Frontal cortex (tissue), 4 donors: ENCODE measurements around the gene SPOCK1. TPM values are rescaled to one million over a fixed set of nuclear protein-coding genes. Genes with fewer than 3 reads are reported as not detected.

Experiments
- DNase-seq, 2 donors: peaks; one replicate each; pipeline ENCODE4 v3.0.0; 2012; ENCODE audit warnings: low spot score in 2 of 2
- FAIRE-seq: peaks from 2 replicates; lab custom pipeline; 2012; peaks lifted over from hg19 to GRCh38; lab: Jason Lieb, UNC
- total RNA-seq: library from RNA; depleted of rRNA; stranded (reverse); fragments of >200 nt; gene quantifications from one replicate; pipeline ENCODE4 v1.2.3, GENCODE V29; 2014
- donor health status: control.
- donor health status: control.
- donor health status: control.

Gene SPOCK1
- total RNA-seq, 1 donor from 2014 or later = 37.9 TPM

GRCh38 chr5:137148655-137149054 lies 350.5 kb downstream of the SPOCK1 start:
- DNase-seq (no peak), FAIRE-seq (no peak)

GRCh38 chr5:137148159-137148558 lies 351.0 kb downstream of the SPOCK1 start:
- FAIRE-seq (no peak), DNase-seq (no peak)

GRCh38 chr5:137147346-137147745 lies 351.8 kb downstream of the SPOCK1 start:
- DNase-seq = no peak
- no peak for FAIRE-seq

GRCh38 chr5:137146402-137146890 lies 352.7 kb downstream of the SPOCK1 start:
- DNase-seq (peak; percentile 14 to 53), FAIRE-seq (no peak)

GRCh38 chr5:137145721-137146120 lies 353.4 kb downstream of the SPOCK1 start:
- DNase-seq = no peak
- FAIRE-seq = no peak

- DNase-seq = no peak
- no peak for FAIRE-seq
These were observed 354.5 kb downstream of the SPOCK1 start for GRCh38 chr5:137144656-137145055.

GRCh38 chr5:137142764-137143605 lies 356.1 kb downstream of the SPOCK1 start:
- DNase-seq = no peak
- FAIRE-seq = no peak

GRCh38 chr5:137142346-137142745 lies 356.8 kb downstream of the SPOCK1 start:
- no peak for DNase-seq
- FAIRE-seq = no peak

- DNase-seq (no peak), FAIRE-seq (no peak)
These were observed 357.3 kb downstream of the SPOCK1 start for GRCh38 chr5:137141779-137142178.

- DNase-seq (no peak), FAIRE-seq (no peak)
These were observed 362.0 kb downstream of the SPOCK1 start for GRCh38 chr5:137136991-137137632.

- FAIRE-seq (no peak), DNase-seq (no peak)
These were observed 364.1 kb downstream of the SPOCK1 start for GRCh38 chr5:137134920-137135532.

- FAIRE-seq = no peak
- no peak for DNase-seq
These were observed 369.0 kb downstream of the SPOCK1 start for GRCh38 chr5:137129886-137130680.

- no peak for DNase-seq
- no peak for FAIRE-seq
These were observed 371.1 kb downstream of the SPOCK1 start for GRCh38 chr5:137128012-137128411.

GRCh38 chr5:137126829-137127228 lies 372.3 kb downstream of the SPOCK1 start:
- DNase-seq (no peak), FAIRE-seq (no peak)

GRCh38 chr5:137122558-137122957 lies 376.6 kb downstream of the SPOCK1 start:
- no peak for FAIRE-seq
- DNase-seq = no peak

GRCh38 chr5:137122075-137122474 lies 377.1 kb downstream of the SPOCK1 start:
- DNase-seq (no peak), FAIRE-seq (no peak)

GRCh38 chr5:137119321-137119720 lies 379.8 kb downstream of the SPOCK1 start:
- no peak for FAIRE-seq
- no peak for DNase-seq

GRCh38 chr5:137118629-137119028 lies 380.5 kb downstream of the SPOCK1 start:
- no peak for DNase-seq
- FAIRE-seq = no peak

- no peak for FAIRE-seq
- DNase-seq = no peak
These were observed 384.0 kb downstream of the SPOCK1 start for GRCh38 chr5:137115152-137115551.

GRCh38 chr5:137114529-137114928 lies 384.6 kb downstream of the SPOCK1 start:
- DNase-seq = no peak
- no peak for FAIRE-seq
